ENCODE measurements around the gene CENPS.

The CENPS gene

GRCh38 chr1:10387677-10388386 lies 42.4 kb upstream of the CENPS start:
- peak; percentile 50 for DNase-seq (ENCODE audit: low spot score)
- TF ChIP-seq CTCF (IDR thresholded peaks at IDR 0.05; ENCODE audit: borderline replicate concordance, control extremely low read depth, extremely low read depth, insufficient read depth, missing control alignments) = no peak
- in situ Hi-C loops (cut with MboI; ENCODE audit: low sequenced_read_pairs, unreplicated experiment) = no loop called here

- no peak for TF ChIP-seq CTCF (IDR thresholded peaks at IDR 0.05; ENCODE audit: borderline replicate concordance, control extremely low read depth, extremely low read depth, insufficient read depth, missing control alignments)
- in situ Hi-C loops (cut with MboI; ENCODE audit: low sequenced_read_pairs, unreplicated experiment) = no loop called here
- DNase-seq (ENCODE audit: low spot score) = no peak
Observed at GRCh38 chr1:10388387-10388715, 41.9 kb upstream of the CENPS start.

- in situ Hi-C loops (cut with MboI; ENCODE audit: low sequenced_read_pairs, unreplicated experiment) = no loop called here
- no peak for TF ChIP-seq CTCF (IDR thresholded peaks at IDR 0.05; ENCODE audit: borderline replicate concordance, control extremely low read depth, extremely low read depth, insufficient read depth, missing control alignments)
- DNase-seq (ENCODE audit: low spot score) = no peak
Observed at GRCh38 chr1:10389271-10389973, 40.8 kb upstream of the CENPS start.

GRCh38 chr1:10396870-10397269 lies 33.4 kb upstream of the CENPS start:
- in situ Hi-C loops (cut with MboI; ENCODE audit: low sequenced_read_pairs, unreplicated experiment) = no loop called here
- DNase-seq (ENCODE audit: low spot score) = no peak
- TF ChIP-seq CTCF (IDR thresholded peaks at IDR 0.05; ENCODE audit: borderline replicate concordance, control extremely low read depth, extremely low read depth, insufficient read depth, missing control alignments) = no peak

- peak; percentile 38 for DNase-seq (ENCODE audit: low spot score)
- in situ Hi-C loops (cut with MboI; ENCODE audit: low sequenced_read_pairs, unreplicated experiment) = no loop called here
- no peak for TF ChIP-seq CTCF (IDR thresholded peaks at IDR 0.05; ENCODE audit: borderline replicate concordance, control extremely low read depth, extremely low read depth, insufficient read depth, missing control alignments)
Observed at GRCh38 chr1:10398278-10398733, 31.9 kb upstream of the CENPS start.

- in situ Hi-C loops (cut with MboI; ENCODE audit: low sequenced_read_pairs, unreplicated experiment) = no loop called here
Observed at GRCh38 chr1:10398734-10399443, 31.3 kb upstream of the CENPS start, which contains the start of gene PGD. Gene PGD, plus strand, starts transcription at chr1:10399064. Its CDS starts 54 bp downstream, at chr1:10399118.

More at GRCh38 chr1:10398734-10399443, 31.3 kb upstream of the CENPS start, which contains the start of gene PGD:
- peak; percentile 100 for DNase-seq (ENCODE audit: low spot score)
- TF ChIP-seq CTCF (IDR thresholded peaks at IDR 0.05; ENCODE audit: borderline replicate concordance, control extremely low read depth, extremely low read depth, insufficient read depth, missing control alignments) = no peak

All from GM13976 (cell line).